Esophagus squamous epithelium (tissue), 4 donors: Measurements from ENCODE around the gene SNX1.

ENCODE experiments used
- POLR2A ChIP-seq, 4 donors: fragments of 450-650 bp; IDR thresholded peaks; one replicate each; pipeline ENCODE4 v1.6.1; 2017; ENCODE audit warnings: antibody characterized with exemption in 4 of 4, mild to moderate bottlenecking in 4 of 4, moderate library complexity in 3 of 4
- TF ChIP-seq, protein P1 (sequence below), 6 experiments: fragments of 450-650 bp in 4 of 6; fragments of 200-600 bp in 2 of 6; sonication (generic) in 2 of 6; IDR thresholded peaks; one replicate each; pipeline ENCODE4 v1.5.1; 2016 to 2019; ENCODE audit warnings: antibody characterized with exemption in 6 of 6, mild to moderate bottlenecking in 4 of 6, moderate library complexity in 4 of 6

DNA sequence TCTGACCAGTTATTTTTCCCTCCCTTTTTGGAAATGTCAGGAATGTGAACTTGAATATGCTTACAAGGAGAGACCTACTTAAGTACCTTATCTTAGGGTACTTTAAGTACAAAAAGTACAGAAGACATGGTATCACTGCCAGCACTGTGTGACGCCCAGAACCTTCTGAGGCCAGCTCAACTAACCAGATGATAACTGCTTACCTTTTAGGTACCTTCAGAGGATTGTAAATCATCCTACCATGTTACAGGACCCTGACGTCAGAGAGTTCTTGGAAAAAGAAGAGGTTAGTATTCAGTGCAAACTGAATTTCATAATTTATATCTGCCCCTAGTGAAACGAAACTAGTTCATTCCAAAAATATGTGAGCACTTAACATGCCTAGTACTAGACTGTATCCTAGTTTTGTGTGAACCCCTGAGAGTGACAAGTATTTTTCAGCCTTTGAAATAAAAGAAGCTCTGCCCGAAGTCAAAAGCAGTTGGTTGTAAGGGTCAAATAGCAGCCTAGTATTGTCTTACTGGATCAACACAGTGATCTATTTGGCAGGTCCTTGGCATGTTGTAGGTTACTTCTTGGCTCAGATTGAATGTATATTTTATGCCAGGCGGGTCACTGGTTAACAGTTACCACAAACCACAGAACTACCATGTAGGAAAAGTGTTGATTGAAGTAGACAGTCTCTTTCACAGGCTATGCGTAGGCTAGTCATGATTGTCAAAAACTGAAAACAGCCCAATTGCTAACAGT, 31.9 kb downstream of the SNX1 start:
- TF ChIP-seq, protein P1, sequence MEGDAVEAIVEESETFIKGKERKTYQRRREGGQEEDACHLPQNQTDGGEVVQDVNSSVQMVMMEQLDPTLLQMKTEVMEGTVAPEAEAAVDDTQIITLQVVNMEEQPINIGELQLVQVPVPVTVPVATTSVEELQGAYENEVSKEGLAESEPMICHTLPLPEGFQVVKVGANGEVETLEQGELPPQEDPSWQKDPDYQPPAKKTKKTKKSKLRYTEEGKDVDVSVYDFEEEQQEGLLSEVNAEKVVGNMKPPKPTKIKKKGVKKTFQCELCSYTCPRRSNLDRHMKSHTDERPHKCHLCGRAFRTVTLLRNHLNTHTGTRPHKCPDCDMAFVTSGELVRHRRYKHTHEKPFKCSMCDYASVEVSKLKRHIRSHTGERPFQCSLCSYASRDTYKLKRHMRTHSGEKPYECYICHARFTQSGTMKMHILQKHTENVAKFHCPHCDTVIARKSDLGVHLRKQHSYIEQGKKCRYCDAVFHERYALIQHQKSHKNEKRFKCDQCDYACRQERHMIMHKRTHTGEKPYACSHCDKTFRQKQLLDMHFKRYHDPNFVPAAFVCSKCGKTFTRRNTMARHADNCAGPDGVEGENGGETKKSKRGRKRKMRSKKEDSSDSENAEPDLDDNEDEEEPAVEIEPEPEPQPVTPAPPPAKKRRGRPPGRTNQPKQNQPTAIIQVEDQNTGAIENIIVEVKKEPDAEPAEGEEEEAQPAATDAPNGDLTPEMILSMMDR (IDR thresholded peaks at IDR 0.05), result no peak
- TF ChIP-seq POLR2A (IDR thresholded peaks at IDR 0.05), result no peak
